ENCODE data around the gene CDK11A. TPM values are rescaled to one million over a fixed set of nuclear protein-coding genes. Genes with fewer than 3 reads are reported as not detected.
A peak's percentile ranks its signal among the peaks of the same experiment; 100 is the strongest.
"Not testable (repeated sequence)": the region's sequence is repeated elsewhere in the genome, so short reads cannot be mapped to it uniquely, and the experiment has no call there.

Gene CDK11A
- total RNA-seq, 1 donor from 2014 or later, result 47.9 TPM

- TF ChIP-seq, protein P1, sequence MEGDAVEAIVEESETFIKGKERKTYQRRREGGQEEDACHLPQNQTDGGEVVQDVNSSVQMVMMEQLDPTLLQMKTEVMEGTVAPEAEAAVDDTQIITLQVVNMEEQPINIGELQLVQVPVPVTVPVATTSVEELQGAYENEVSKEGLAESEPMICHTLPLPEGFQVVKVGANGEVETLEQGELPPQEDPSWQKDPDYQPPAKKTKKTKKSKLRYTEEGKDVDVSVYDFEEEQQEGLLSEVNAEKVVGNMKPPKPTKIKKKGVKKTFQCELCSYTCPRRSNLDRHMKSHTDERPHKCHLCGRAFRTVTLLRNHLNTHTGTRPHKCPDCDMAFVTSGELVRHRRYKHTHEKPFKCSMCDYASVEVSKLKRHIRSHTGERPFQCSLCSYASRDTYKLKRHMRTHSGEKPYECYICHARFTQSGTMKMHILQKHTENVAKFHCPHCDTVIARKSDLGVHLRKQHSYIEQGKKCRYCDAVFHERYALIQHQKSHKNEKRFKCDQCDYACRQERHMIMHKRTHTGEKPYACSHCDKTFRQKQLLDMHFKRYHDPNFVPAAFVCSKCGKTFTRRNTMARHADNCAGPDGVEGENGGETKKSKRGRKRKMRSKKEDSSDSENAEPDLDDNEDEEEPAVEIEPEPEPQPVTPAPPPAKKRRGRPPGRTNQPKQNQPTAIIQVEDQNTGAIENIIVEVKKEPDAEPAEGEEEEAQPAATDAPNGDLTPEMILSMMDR (IDR thresholded peaks at IDR 0.05; ENCODE audit: unreplicated experiment), result no peak
- Mint-ChIP-seq H3K36me3 (peaks cover 8% of the 10 kb centered on the region), H3K4me1 (no peaks in the 10 kb centered on the region), H3K27ac (no peak overlapping the region), H3K9me3 (no peaks in the 10 kb centered on the region), H3K4me3 (no peak overlapping the region), H3K27me3 (ENCODE audit: low read depth) (no peaks in the 10 kb centered on the region)
- DNase-seq (ENCODE audit: low spot score in 2 of 2, unreplicated experiment in 2 of 2), result no peak
Measured at GRCh38 chr1:1752190-1752589, 28.0 kb upstream of the CDK11A start.

GRCh38 chr1:1749941-1750340 is 25.8 kb upstream of the CDK11A start:
- H3K27ac Mint-ChIP-seq; H3K36me3 Mint-ChIP-seq; H3K4me1 Mint-ChIP-seq; H3K27me3 Mint-ChIP-seq (ENCODE audit: low read depth); DNase-seq (ENCODE audit: low spot score in 2 of 2, unreplicated experiment in 2 of 2); H3K9me3 Mint-ChIP-seq; H3K4me3 Mint-ChIP-seq: not testable (repeated sequence)

- DNase-seq (ENCODE audit: low spot score in 2 of 2, unreplicated experiment in 2 of 2), result no peak
Measured at GRCh38 chr1:1748686-1749321, 24.6 kb upstream of the CDK11A start.

GRCh38 chr1:1746566-1746909 is 22.4 kb upstream of the CDK11A start:
- not testable (repeated sequence) for H3K4me1 Mint-ChIP-seq; H3K27me3 Mint-ChIP-seq (ENCODE audit: low read depth); H3K36me3 Mint-ChIP-seq; H3K27ac Mint-ChIP-seq; DNase-seq (ENCODE audit: low spot score in 2 of 2, unreplicated experiment in 2 of 2); H3K9me3 Mint-ChIP-seq
- peak overlapping the region; percentile 68 for H3K4me3 Mint-ChIP-seq

More at GRCh38 chr1:1748686-1749321, 24.6 kb upstream of the CDK11A start:
- no peaks in the 10 kb centered on the region for H3K4me1 Mint-ChIP-seq
- H3K27me3 Mint-ChIP-seq (ENCODE audit: low read depth), result no peaks in the 10 kb centered on the region
- H3K27ac Mint-ChIP-seq, result no peak overlapping the region
- no peaks in the 10 kb centered on the region for H3K9me3 Mint-ChIP-seq
- TF ChIP-seq, protein P1 (IDR thresholded peaks at IDR 0.05; ENCODE audit: unreplicated experiment), result no peak
- peaks cover 3% of the 10 kb centered on the region for H3K36me3 Mint-ChIP-seq
- no peak overlapping the region for H3K4me3 Mint-ChIP-seq

DNA sequence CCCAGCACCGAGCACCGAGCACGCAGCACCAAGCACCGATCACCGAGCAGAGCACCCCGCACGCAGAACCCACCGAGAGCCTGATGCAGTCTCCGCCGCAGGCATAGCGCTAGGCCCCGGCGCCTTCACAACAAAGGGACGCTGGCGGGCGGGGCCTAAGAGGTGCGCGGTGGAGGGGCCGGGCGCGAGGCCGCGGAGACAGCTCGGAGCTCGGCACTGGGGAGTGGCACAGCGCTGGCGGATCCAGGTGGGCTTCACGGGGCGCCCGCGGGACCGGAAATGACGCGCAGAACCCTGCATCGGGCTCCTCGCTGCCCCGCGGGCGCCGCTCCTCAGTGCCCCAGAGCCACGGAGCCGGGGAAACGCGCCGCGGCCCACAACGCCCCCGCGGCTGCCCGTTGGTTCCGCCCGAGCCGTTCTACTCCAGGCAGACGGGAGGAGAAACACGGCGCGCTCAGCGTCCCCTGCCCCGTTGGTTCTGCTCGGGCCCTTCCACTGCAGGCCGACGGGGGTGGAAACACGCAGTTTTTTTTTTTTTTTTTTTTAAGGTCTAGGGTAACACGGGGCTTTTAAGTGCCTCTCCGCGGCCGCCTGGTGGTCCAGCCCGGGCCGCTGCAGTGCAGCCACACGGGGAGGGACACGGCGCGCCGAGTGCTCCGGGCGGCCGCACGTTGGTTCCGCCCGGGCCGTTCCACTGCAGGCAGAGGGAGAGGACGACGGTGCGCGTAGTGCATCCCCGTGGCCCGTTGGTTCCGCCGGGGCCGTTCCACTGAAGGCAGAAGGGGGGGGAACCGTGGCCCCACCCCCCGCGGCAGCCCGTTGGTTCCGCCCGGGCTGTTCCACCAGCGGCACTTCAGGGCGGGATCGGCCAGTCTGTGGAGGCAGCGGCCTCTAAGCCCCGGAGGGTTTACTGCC is 21.8 kb upstream of the CDK11A start:
- not testable (repeated sequence) for H3K27me3 Mint-ChIP-seq (ENCODE audit: low read depth); H3K9me3 Mint-ChIP-seq; H3K4me1 Mint-ChIP-seq; H3K36me3 Mint-ChIP-seq
- Mint-ChIP-seq H3K4me3 (peak overlapping the region; percentile 68), H3K27ac (peak overlapping the region; percentile 94)
- peak; percentile 70 to 87 for DNase-seq (ENCODE audit: low spot score in 2 of 2, unreplicated experiment in 2 of 2)

- H3K27ac Mint-ChIP-seq, result peak overlapping the region; percentile 25
- H3K27me3 Mint-ChIP-seq (ENCODE audit: low read depth); H3K36me3 Mint-ChIP-seq; DNase-seq (ENCODE audit: low spot score in 2 of 2, unreplicated experiment in 2 of 2); H3K9me3 Mint-ChIP-seq; H3K4me3 Mint-ChIP-seq; H3K4me1 Mint-ChIP-seq: not testable (repeated sequence)
Measured at GRCh38 chr1:1742529-1742928, 18.4 kb upstream of the CDK11A start.

DNA sequence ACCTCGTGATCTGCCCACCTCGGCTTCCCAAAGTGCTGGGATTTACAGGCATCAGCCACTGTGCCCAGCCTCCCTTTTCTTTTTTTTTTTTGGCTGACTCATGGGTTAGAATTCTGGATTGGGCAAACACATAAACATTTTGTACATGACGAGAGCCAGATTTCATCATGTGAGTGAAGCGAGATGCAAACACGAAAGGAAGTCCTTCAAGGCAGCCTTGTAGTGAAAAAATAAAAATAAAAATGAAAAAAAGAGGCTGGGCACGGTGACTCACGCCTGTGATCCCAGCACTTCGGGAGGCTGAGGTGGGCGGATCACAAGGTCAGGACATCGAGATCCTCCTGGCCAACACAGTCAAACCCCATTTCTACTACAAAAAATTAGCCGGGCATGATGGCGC is 16.9 kb upstream of the CDK11A start:
- H3K4me1 Mint-ChIP-seq; H3K36me3 Mint-ChIP-seq; H3K27me3 Mint-ChIP-seq (ENCODE audit: low read depth); DNase-seq (ENCODE audit: low spot score in 2 of 2, unreplicated experiment in 2 of 2); H3K9me3 Mint-ChIP-seq; H3K4me3 Mint-ChIP-seq; H3K27ac Mint-ChIP-seq: not testable (repeated sequence)

- not testable (repeated sequence) for H3K4me1 Mint-ChIP-seq; H3K27me3 Mint-ChIP-seq (ENCODE audit: low read depth); H3K27ac Mint-ChIP-seq; DNase-seq (ENCODE audit: low spot score in 2 of 2, unreplicated experiment in 2 of 2); H3K36me3 Mint-ChIP-seq; H3K4me3 Mint-ChIP-seq; H3K9me3 Mint-ChIP-seq
Measured at GRCh38 chr1:1738799-1739337, 14.7 kb upstream of the CDK11A start.

- H3K27me3 Mint-ChIP-seq (ENCODE audit: low read depth); DNase-seq (ENCODE audit: low spot score in 2 of 2, unreplicated experiment in 2 of 2); H3K36me3 Mint-ChIP-seq; H3K4me1 Mint-ChIP-seq; H3K4me3 Mint-ChIP-seq; H3K9me3 Mint-ChIP-seq; H3K27ac Mint-ChIP-seq: not testable (repeated sequence)
Measured at GRCh38 chr1:1737675-1738590, 13.8 kb upstream of the CDK11A start.

Measured in mesothelial cell of epicardium (in vitro differentiated cells).